SK-N-DZ (cell line): ENCODE results near the gene B3GNT9.

Source experiments
- DNase-seq: peaks from one replicate; pipeline ENCODE4 v3.0.0-alpha.2; 2015; ENCODE audit warnings: low spot score

B3GNT9 gene

DNA sequence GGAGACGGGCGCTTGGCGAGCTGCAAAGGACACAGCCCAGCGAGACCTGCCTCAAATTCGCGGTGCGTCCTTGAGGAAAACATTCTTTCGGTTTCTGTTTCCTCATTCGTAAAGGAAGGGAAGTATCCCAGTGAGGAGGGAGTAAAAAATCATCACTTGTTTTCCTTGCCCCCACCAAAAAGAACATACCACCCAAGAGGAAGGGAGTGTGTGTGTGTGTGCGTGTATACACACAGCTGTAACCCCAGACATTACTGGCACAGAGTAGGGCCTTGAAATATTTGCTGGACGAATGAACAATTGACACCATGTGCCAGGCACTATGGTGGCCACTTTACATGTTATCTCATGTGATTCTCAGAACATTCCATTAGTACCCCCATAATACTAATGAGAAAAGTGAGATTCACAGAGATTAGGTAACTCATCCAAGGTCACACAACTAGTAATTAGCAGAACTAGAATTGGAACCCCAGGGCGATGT, 34.9 kb upstream of the B3GNT9 start:
- no peak for DNase-seq

DNA sequence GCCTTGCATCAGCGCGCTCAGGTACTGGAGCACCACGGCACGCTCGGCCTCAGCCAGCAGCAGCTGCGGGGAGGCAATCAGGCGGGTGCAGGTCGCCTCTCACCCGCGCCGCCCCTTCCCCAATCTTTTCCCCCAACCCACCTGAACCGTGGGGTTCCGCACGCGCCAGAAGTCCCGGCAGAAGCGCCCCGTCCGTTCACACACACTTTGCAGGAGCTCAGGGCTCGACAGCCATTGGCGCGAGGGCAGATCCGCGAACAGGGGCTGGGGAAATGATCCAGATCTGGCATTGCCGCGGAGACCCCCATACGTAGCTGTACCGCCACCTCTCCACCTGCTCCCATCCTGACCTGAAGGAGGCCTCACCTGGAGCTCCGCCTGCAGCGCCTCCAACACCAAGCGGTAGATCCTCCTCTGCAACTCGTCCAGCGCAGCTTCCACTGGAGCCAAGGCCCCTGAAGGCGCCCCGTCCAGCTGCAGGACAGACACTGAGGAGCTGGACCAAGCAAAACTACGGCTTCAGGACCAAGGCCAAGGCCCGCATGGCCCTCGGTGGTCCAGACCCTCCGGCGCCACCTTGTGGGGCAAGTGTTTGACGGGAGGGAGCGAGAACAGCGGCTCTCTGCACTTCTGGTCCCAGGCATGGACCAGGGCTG, 34.3 kb upstream of the B3GNT9 start:
- peak; percentile 86 for DNase-seq

DNA sequence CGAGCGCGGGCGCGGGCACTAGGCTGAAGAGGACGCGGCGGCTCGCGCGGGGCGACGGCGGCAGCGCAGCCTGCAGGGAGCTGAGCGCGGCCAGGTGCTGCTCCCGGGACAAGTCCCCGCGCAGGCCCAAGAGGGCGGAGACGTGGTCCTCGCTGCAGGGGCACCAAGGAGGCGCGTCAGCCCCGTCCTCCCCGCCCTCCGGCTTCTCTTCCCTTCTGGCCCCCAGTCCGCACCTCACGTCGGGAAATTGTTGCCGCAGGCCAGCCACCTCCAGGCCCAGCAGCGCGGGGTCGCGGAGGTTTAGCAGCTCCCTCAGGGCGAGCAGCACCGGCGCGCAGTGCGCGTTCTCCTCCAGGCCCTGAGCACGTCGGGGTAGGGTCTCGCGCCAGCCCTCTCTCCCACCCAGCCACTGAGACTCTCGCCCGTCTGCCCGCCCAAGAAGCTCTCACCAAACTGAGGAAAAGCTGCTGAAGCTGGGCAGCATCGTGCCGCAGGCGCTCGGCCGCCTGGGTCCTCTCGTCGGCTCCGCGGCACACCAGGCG, 33.7 kb upstream of the B3GNT9 start:
- no peak for DNase-seq

DNA sequence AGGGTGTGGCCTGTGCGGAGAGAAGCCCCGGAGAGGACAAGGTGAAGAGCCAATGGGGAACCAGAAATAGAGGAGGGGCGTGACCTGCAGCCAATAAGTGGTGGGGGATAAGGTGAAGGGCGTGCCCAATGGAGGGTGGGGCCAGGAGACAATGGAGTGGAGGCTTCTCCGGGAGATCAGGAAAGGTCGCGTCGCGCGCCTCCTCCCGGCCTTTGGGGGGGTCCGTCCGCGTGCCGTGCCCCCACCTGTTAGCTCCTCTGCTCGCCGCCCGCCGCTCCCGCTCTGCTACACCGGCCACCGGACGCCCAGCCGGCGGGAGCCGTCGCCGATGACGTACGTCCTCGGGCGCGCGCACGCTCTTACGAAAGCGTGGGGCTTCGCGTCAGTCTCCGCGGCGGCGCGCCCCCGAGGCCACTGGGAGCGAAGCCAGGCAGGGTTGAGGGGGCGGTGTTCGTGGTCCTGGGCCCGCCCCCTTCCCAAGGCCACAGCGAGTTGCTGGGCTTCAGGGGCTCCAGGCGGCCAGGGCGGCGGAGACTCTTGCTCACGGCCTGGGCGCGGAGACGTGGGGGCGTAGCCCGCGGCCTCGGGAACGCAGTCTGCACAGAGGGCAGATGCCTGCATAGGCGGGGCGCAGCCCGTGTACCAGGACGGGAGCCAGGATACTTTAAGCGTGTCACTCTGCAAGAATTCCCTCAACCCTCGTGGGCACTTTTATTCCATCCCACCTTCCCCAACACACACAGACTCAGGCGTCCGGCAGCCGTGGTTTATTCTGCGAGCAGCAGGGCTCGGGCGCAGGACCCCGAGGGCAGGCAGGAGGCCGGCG, 33.0 kb upstream of the B3GNT9 start, which contains the start of gene MATCAP1:
MATCAP1 (minus strand) TSS at position 337 of the 826 bp plus-strand sequence. CDS start 3,353 bp downstream, outside the sequence.
- DNase-seq: peak; percentile 99

DNA sequence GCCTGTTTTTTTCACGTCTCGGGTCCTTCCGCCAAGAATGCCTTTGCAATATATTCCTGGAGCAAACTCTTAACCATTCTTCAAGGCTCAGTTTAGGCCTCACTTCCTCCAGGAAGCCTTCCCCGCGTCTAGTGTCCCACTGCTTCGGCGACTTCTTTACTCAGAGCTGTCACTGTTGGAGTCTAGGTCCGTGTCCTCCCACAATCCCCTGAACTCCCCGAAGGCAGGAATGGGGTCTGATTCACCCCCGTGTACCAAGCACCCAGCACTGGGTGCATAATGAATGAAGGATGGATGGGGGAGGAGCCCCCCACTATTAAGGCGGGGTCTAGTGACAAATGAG, 32.5 kb upstream of the B3GNT9 start:
- DNase-seq: no peak

DNA sequence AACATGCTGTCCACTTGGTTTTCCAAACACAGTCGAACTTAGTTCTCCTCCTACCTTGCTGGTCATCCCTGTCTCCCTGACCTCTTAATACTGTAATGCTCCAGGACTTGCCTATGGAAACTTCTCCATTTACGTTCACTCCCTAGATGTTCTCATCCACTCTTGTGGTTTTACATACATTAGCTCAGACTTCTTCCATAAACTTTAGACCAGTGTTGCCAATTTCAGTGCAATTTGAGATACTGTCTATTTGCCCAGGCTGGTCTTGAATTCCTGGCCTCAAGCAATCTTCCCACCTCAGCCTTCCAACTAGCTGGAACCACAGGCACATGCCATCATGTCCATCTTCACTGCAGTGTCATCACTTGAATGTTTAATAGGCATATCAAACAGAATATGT, 31.5 kb upstream of the B3GNT9 start:
- DNase-seq: no peak

DNA sequence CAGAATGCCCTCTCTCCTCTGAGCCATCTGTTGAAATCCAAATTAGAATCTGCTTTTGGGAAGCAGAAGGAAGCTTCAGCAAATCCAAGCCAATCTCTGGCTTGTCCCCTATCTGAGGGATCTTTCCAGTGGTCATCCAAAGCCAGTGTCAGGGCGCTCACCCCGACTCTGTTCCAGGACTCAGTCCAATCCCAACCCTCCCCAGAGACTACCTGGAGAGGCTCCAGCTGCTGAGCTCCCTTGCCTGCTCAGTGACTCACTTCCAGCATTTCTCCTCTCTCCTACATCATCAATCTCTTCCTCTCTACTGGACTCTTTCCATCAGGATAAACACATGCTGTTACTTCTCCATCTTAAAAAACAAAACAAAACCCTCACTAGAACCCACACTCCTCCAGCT, 30.5 kb upstream of the B3GNT9 start:
- DNase-seq: no peak

DNA sequence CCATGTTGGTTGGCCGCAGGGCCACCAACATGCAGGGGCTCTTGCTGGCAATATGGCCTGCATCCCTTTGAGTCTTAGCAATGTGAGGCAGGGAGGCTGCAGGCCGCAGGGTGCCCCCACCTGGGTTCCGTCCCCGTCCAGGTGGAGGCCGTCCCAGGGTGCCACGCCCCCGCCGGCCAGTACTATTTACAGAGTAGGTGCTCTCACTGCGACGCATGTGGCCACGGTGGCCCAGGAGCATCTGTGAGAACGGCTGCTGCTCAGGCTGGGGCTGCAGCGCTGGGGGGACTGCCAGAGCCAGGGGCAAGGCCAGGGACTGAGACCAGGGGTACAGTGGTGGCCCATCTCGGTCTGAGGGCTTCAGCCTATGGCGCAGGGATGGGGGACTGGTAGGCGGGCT, 29.4 kb upstream of the B3GNT9 start:
- DNase-seq: no peak

DNA sequence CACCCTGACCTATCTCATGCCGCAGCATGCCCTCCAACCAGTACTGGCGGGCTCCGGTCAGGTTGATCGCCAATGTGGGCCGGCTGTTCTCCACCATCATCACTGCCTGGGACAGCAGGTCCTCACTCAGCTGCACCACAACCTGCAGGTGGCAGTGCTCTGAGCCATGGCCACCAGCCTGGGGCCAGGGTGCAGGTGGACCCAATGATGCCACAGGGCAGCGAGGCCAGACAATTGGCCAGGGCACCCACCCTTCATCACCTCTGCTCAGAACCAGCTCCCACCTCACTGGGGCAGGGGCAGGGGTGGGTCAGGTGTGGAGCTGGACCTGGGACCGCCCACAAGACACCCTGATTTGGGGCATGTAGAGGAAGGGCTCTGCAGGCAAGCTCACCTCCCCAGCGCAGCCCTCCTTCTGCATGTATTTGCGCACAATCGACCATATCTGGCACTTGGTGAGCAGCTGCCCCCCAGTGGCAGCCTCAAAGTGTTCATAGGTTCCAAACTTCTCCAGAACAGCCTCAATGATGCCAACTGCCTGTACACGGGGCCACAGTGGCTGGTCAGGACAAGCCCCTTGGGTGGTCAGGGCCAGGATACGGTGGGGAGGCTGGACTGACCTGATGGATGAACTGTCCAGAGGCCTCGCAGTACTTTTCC, 28.8 kb upstream of the B3GNT9 start:
- no peak for DNase-seq

DNA sequence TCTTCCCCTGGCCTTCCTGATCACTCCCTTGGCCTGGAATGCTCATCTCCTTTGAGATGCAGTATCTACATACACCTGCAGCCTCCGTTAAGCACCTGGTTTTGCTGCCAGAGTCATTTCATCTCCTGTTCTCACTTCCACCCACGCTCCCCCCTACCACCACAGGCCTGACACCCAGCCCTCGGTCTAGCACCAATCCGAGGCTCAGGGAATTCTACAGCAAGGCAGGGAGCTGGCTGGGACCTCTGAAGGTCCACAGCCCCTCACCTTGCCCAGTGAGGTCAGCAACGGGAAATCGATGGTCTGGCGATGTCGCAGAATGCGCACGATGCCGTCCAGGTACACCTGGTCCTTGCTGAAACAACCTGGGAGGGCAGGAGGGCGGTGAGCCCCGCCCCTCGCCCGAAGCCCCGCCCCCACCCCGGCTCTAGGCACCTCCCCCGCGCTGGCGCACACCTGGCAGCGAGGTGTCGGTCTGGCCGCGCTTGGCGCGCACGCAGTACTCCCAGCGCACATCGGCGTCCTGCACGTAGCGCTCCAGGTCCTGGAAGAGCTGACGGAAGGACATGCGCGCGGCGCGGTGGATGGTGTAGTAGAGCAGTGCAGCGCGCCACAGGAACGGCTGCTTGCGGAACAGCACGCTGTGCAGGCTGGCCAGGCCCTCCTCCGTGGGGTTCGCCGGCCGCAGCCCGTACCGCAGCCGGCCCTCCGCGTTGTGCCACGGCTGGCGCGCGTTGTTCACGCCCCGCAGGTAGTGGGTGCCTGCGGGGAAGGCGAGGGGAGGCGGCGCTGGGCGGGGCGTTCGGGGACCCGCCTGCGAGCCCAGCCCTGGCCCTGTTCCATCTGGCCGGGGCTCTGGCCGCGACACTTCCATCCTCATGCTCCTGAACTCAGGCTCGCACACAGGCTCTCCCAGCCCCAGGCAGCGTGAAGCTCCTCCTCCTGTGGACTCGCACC, 27.2 kb upstream of the B3GNT9 start:
- DNase-seq: no peak

DNA sequence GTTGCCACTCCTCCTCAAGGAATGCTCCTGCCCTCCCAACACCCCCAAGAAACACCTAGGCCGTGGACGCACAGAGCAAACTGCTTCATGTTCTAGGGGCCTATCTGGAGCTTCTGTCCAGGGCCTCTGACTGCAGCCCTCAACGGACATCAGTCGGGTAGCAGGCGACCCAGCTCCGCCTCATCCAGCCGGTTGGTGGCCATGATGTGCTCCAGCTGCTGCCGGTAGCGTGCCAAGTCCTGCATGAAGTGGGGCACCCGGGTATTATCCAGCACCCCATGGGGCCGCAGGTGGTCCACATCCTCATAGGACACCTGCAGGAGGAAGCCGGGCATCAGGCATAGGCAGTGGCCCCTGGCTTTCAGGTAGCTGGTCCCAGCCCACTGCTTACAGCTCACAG, 25.9 kb upstream of the B3GNT9 start:
- no peak for DNase-seq

DNA sequence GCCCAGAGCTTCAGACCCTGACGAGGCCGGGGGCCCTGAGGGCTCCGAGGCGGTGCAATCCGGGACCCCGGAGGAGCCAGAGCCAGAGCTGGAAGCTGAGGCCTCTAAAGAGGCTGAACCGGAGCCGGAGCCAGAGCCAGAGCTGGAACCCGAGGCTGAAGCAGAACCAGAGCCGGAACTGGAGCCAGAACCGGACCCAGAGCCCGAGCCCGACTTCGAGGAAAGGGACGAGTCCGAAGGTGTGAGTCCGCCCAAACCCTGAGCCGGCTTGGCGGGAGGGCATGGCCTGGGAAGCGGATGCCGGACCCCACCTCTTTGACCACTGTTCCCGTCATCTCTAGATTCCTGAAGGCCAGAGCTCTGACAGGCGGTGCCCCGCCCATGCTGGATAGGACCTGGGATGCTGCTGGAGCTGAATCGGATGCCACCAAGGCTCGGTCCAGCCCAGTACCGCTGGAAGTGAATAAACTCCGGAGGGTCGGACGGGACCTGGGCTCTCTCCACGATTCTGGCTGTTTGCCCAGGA, 24.0 kb upstream of the B3GNT9 start:
- DNase-seq: no peak

DNA sequence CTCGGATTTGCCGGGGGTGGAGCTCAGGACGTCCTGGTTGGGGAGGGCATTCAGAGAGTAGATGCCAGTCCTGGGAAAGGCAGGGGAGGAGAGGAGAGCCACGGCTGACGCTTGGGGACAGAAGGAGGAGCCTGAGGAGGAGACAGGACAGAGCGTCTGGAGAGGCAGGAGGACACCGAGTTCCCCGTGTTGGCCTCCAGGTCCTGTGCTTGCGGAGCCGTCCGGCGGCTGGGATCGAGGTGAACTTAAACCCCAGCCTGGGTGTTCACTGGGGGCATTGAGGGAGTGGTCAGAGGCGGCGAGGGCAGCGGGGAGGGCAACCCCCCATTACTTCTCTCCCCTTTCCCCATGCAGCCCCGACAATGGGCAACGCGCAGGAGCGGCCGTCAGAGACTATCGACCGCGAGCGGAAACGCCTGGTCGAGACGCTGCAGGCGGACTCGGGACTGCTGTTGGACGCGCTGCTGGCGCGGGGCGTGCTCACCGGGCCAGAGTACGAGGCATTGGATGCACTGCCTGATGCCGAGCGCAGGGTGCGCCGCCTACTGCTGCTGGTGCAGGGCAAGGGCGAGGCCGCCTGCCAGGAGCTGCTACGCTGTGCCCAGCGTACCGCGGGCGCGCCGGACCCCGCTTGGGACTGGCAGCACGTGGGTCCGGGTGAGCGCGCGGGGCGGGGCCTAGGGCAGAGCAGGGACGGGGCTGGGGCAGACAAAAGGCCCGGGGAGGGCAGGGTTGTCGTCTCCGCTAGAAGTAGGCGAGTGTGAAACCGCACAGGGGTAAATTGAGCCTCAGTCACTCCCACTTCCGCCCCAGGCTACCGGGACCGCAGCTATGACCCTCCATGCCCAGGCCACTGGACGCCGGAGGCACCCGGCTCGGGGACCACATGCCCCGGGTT, 23.3 kb upstream of the B3GNT9 start:
- DNase-seq: peak; percentile 80

DNA sequence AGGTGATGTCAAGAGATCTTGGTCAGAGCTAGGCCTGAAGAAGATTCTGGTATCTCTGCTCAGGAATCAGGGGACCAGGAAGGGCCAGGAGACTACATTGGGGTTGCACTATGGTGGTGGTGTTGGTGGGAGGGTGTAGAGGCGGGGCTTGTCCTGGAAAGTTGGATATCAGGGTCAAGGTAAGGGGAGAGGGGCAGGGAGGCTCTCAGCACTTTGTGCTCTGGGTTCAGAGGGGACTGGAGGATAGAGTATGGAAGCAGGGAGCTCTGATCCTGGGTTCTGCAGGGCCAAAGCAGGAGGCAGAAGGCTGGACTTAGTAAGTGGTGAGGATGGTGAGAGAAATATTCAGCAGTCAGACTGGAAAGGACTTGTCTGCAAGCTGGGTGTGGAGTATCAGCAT, 22.5 kb upstream of the B3GNT9 start:
- no peak for DNase-seq

DNA sequence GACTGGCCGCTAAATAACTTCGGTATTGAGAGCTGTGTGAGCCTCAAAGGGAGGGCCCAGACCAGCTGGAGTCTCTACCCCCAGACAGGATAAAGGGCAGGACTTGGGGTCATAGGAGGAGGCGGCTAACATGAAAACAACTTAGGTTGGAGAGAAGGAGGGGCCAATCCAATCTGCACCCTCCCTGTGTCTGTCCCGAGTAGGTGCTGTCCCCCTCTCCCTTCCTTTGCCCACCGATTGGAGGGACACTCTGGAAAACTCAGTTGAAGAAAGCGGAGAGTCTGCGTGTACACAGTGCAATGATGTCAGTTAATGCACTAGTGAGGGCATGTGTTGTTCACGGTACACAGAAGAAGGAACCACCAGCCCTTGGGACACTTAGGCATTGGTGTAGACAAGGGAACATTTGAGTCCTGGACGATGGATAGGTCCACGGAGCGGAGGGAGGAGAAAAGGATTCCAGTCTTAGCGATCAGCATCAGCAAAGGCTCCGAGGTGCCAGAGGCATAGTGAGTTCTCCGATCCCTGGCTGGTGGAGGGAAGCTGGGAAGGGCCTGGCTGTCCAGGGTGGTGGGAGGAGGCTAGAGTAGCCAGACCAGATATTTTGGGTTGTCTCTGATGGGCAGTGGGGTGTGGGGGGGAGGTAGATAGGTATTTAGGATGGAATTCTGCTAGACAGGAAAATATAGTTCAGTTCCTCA, 20.3 kb upstream of the B3GNT9 start:
- no peak for DNase-seq

DNA sequence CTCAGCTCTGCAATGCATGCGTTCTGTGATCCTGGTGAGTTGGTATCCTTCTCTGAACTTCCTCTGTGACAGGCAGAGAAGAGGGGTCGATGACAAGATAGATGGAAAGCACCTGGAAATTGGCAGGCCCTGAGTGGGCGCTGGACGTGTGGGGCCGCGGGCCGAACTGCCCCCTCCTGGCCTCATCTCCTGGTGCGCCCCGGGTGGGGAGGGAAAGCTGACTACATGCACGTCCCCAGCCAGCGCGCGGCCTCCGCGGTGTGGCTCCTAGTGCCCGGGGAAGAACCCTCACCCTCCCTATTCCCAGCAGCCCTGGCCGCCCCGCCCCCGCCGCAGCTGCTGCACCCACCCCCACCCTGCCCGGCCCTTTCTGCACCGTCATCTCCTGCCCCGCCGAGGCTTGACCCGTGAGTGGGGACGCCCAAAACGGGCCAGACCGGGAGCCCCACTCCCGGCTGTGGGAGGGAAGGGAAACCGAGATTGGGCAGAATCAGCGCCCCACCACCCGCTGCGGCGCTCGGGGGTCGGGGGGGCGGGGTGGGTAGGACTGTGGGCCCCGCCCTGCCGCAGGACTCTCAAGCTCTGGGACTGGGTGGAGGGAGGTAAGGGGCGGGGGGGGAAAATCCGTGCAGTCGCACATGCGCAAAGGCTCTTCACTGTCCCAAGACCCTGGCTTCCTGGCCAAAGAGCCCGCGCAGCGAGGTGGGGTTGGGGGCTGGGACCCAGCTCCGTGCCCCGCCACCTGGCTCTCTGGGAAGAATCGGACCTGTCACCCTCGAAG, 19.6 kb upstream of the B3GNT9 start, which contains the start of gene NOL3:
NOL3 (plus strand) TSS at position 371 of the 781 bp plus-strand sequence.
- DNase-seq: peak; percentile 92

DNA sequence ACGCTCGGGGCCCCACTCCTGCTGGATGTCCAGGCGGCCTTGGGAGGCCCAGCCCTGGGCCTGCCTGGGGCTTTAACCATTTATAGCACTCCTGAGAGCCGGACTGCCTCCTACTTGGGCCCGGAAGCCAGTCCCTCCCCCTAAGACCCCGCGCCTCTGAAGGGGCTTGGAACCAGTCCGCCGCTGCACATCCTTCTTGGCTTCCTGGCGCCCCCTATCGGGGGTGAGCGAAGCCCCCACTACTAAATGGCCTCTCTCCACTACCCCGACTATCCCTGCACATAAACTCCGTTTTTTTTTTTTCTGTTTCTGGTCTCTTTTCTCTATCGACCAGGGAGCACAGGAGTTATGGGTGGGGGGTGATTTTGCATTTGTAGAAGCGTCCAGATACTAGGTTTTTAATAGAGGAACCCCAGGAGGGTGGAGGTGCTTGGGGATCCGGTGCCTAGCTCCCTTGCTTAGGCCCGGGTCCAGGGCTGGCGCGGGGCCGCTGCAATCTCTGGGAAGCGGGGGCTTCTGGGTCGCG, 18.9 kb upstream of the B3GNT9 start:
- DNase-seq: peak; percentile 88

DNA sequence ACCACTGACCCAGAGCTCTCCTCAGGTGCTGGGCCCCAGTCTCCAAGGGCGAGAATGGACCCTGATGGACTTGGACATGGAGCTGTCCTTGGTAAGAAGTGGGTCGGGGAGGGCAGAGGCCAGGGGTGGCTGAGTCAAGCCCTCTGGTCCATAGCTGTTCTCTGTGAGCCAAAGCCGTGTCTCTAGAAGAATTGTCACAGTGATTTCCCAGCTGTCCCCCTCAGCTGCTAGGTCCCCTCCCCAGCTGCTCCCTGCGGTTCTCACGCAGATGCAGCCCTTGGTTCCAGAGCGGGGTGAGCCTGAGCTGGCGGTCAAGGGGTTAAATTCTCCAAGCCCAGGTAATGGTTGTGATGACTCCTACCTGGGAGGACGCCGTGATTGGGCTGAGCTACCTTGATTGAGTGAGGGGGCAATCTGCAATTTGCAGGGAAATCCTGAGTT, 18.2 kb upstream of the B3GNT9 start:
- DNase-seq: no peak
